OCI-LY7 (cell line): ENCODE measurements around the gene TBC1D7. TPM values are rescaled to one million over a fixed set of nuclear protein-coding genes. Genes with fewer than 3 reads are reported as not detected.

Experiments
- BruUV-seq: library from RNA; stranded (reverse); fragments of 400-500 nt; replicated peaks from 2 replicates; lab custom pipeline; 2021; lab: Mats Ljungman, UMichigan
- CTCF ChIA-PET: fragments of 300-600 bp; sonication (Branson Sonifier 250); formaldehyde crosslinking; loops from one replicate; lab custom pipeline; 2022; ENCODE audit warnings: antibody characterized with exemption; ENCODE audit not compliant: unreplicated experiment; lab: Charles Lee
- POLR2A ChIA-PET: fragments of 300-600 bp; sonication (Branson Sonifier 250); formaldehyde crosslinking; loops from one replicate; lab custom pipeline; 2022; ENCODE audit warnings: antibody characterized with exemption; lab: Charles Lee
- DNase-seq: peaks from one replicate; pipeline ENCODE4 v3.0.0-alpha.2; 2015; ENCODE audit warnings: low spot score
- H2AFZ ChIP-seq: fragments of 200-600 bp; sonication (generic), shearing (Covaris generic); 2 replicates; pipeline ENCODE4 v1.6.1; 2014; ENCODE audit warnings: mild to moderate bottlenecking, antibody characterized with exemption, low read length, moderate library complexity
- H3K27ac ChIP-seq: fragments of 200-600 bp; sonication (generic); 2 replicates; pipeline ENCODE4 v1.5.1; 2014; ENCODE audit warnings: mixed run types, low read depth, mild to moderate bottlenecking, moderate library complexity, low read length, inconsistent platforms; ENCODE audit not compliant: poor library complexity, severe bottlenecking
- H3K36me3 ChIP-seq: fragments of 200-600 bp; sonication (generic); 2 replicates; pipeline ENCODE4 v1.6.1; 2014; ENCODE audit warnings: mild to moderate bottlenecking, antibody characterized with exemption, low read length, moderate library complexity, mixed read lengths; ENCODE audit not compliant: insufficient read depth
- H3K4me1 ChIP-seq: fragments of 200-600 bp; sonication (generic); 2 replicates; pipeline ENCODE4 v1.5.1; 2014; ENCODE audit warnings: mild to moderate bottlenecking, low read length; ENCODE audit not compliant: insufficient read depth, poor library complexity, severe bottlenecking
- H3K4me2 ChIP-seq: fragments of 200-600 bp; sonication (generic); 2 replicates; pipeline ENCODE4 v1.6.1; 2014; ENCODE audit warnings: mild to moderate bottlenecking, low read length
- H3K4me3 ChIP-seq: fragments of 200-600 bp; sonication (generic); 2 replicates; pipeline ENCODE4 v1.5.1; 2014; ENCODE audit warnings: mild to moderate bottlenecking, low read depth, low read length; ENCODE audit not compliant: poor library complexity, severe bottlenecking
- H3K79me2 ChIP-seq: fragments of 200-600 bp; sonication (generic); 2 replicates; pipeline ENCODE4 v1.6.1; 2016; ENCODE audit warnings: low read depth, mild to moderate bottlenecking, low read length, moderate library complexity, mixed read lengths; ENCODE audit not compliant: insufficient read depth
- H3K9me2 ChIP-seq: fragments of 200-600 bp; sonication (generic); 2 replicates; pipeline ENCODE4 v1.6.1; 2016; ENCODE audit warnings: mild to moderate bottlenecking, low read length, mixed read lengths; ENCODE audit not compliant: insufficient read depth
- H3K9me3 ChIP-seq: fragments of 200-600 bp; sonication (generic); 2 replicates; pipeline ENCODE4 v1.6.1; 2014; ENCODE audit warnings: mild to moderate bottlenecking, mixed run types, low read length, mixed read lengths
- H4K20me1 ChIP-seq: fragments of 200-600 bp; sonication (generic); 2 replicates; pipeline ENCODE4 v1.6.1; 2014; ENCODE audit warnings: mild to moderate bottlenecking, antibody characterized with exemption, low read length, moderate library complexity, mixed read lengths; ENCODE audit not compliant: insufficient read depth
- EZH2phosphoT487 ChIP-seq: fragments of 200-600 bp; sonication (generic); IDR thresholded peaks from 2 replicates; pipeline ENCODE4 v1.6.1; 2018; ENCODE audit warnings: low read depth, borderline replicate concordance, mild to moderate bottlenecking, mixed run types, antibody characterized with exemption, low read length, moderate library complexity, mixed read lengths
- intact Hi-C: fragments of 100-400 bp; cut with micrococcal nuclease; formaldehyde crosslinking; loops from one replicate; pipeline ENCODE4 v1.10.0; 2022; ENCODE audit not compliant: unreplicated experiment
- total RNA-seq, 2 experiments: library from RNA; depleted of rRNA in 1 of 2; stranded (reverse); fragments of >200 nt in 1 of 2; shearing (Covaris generic) in 1 of 2; gene quantifications; 2 replicates each; pipeline ENCODE4 v1.2.3, GENCODE V29; 2014 to 2022
- TF ChIP-seq, protein P1 (sequence below): fragments of 200-600 bp; sonication (generic); conservative IDR thresholded peaks from 2 replicates; pipeline ENCODE4 v1.5.1; 2014; ENCODE audit warnings: mild to moderate bottlenecking, antibody characterized with exemption, low read length, moderate library complexity, mixed read lengths

The TBC1D7 gene
- total RNA-seq, 2 experiments from 2014 or later, result 46.2 to 69.2 TPM

DNA sequence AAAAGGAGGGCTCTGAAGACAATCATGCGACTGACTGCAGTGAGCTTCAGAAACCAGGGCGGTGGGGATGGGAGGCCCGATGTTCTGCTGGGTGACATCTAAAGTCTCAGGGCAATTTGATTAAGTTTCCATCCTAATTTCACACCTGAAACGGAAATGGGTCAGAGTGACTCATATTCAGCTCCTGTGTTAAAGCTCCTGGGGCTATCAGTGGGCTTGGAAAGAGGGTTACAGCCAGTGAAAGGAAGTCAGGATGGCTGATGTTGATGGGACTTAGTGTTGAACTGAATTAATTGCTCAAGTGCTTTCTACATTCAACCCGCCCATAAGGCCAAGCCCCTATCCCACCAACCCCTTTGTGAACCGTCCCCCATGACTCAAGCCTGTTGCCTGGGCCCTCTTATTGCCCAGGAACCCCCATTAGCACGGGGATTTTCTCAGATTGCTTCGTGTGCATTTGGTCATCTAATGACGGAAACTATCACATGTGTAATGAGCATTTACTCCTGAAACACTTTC lies 47.1 kb upstream of the TBC1D7 start:
- no peaks in the 10 kb centered on the region for H3K9me3 ChIP-seq
- CTCF ChIA-PET, result interaction anchor here (0.6 to 1.1 kb wide), 3 partner anchors 20 to 111 kb away, joined by 3 to 4 read pairs (median 3); no protein-coding TSS in a partner anchor
- H3K4me1 ChIP-seq, result peaks cover 59% of the 10 kb centered on the region
- intact Hi-C loops, result loop anchor here (5.0 kb wide), 1 partner anchor 112 kb away; the partner anchor contains the start of gene GFOD1
- H3K36me3 ChIP-seq, result peaks cover 11% of the 10 kb centered on the region
- H3K4me3 ChIP-seq, result peak overlapping the region; percentile 13
- TF ChIP-seq, protein P1, sequence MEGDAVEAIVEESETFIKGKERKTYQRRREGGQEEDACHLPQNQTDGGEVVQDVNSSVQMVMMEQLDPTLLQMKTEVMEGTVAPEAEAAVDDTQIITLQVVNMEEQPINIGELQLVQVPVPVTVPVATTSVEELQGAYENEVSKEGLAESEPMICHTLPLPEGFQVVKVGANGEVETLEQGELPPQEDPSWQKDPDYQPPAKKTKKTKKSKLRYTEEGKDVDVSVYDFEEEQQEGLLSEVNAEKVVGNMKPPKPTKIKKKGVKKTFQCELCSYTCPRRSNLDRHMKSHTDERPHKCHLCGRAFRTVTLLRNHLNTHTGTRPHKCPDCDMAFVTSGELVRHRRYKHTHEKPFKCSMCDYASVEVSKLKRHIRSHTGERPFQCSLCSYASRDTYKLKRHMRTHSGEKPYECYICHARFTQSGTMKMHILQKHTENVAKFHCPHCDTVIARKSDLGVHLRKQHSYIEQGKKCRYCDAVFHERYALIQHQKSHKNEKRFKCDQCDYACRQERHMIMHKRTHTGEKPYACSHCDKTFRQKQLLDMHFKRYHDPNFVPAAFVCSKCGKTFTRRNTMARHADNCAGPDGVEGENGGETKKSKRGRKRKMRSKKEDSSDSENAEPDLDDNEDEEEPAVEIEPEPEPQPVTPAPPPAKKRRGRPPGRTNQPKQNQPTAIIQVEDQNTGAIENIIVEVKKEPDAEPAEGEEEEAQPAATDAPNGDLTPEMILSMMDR, result no peak
- no peak for TF ChIP-seq EZH2phosphoT487
- peak; percentile 72 for DNase-seq
- peak overlapping the region; percentile 53 for H3K4me2 ChIP-seq
- H3K79me2 ChIP-seq, result no peaks in the 10 kb centered on the region
- no TSS peak for BruUV-seq
- H3K27ac ChIP-seq, result peak overlapping the region; percentile 30
- POLR2A ChIA-PET, result interaction anchor here (0.6 to 1.4 kb wide), 5 partner anchors 14 to 132 kb away, joined by 3 to 6 read pairs (median 4); no protein-coding TSS in a partner anchor
- H2AFZ ChIP-seq, result no peak overlapping the region
- H4K20me1 ChIP-seq, result no peaks in the 10 kb centered on the region
- H3K9me2 ChIP-seq, result no peaks in the 10 kb centered on the region

DNA sequence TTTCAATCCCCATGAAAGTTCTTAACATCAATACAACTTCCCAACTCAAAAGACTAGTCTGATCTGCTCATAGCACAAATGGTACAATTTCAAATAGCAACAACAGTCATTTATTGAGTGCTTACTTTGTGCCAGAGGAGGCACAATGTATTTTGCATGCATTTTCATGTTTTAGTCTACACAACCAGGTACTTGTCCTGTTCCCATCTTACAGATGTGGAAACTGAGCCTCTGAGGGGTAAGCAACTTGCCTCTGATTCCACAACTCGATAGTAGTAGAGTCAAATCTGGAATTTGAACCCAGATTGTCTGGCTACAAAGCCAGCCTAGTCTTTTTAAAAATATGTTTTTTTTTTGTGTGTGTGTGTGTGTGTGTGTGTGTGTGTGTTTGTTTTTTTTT lies 45.6 kb upstream of the TBC1D7 start:
- CTCF ChIA-PET, result no interaction called here
- TF ChIP-seq, protein P1, result no peak
- TF ChIP-seq EZH2phosphoT487, result no peak
- POLR2A ChIA-PET, result interaction anchor here (0.7 to 2.6 kb wide), 2 partner anchors 9 to 16 kb away, joined by 3 to 8 read pairs; no protein-coding TSS in a partner anchor
- Histone ChIP-seq H3K79me2 (no peaks in the 10 kb centered on the region), H3K9me2 (no peaks in the 10 kb centered on the region), H2AFZ (no peak overlapping the region), H3K9me3 (no peaks in the 10 kb centered on the region), H3K4me1 (peaks cover 44% of the 10 kb centered on the region), H3K4me3 (no peak overlapping the region), H3K27ac (no peak overlapping the region), H4K20me1 (no peaks in the 10 kb centered on the region), H3K4me2 (no peak overlapping the region), H3K36me3 (peaks cover 11% of the 10 kb centered on the region)
- BruUV-seq, result no TSS peak
- no peak for DNase-seq
- intact Hi-C loops, result no loop called here

- TF ChIP-seq, protein P1, result no peak
- TF ChIP-seq EZH2phosphoT487, result no peak
- Histone ChIP-seq H3K4me2 (no peak overlapping the region), H3K27ac (no peak overlapping the region), H3K79me2 (no peaks in the 10 kb centered on the region), H4K20me1 (no peaks in the 10 kb centered on the region), H3K36me3 (peaks cover 11% of the 10 kb centered on the region), H3K9me3 (no peaks in the 10 kb centered on the region), H2AFZ (no peak overlapping the region), H3K4me3 (no peak overlapping the region), H3K9me2 (no peaks in the 10 kb centered on the region), H3K4me1 (peaks cover 40% of the 10 kb centered on the region)
- DNase-seq, result no peak
- ChIA-PET POLR2A (interaction anchor here (0.6 to 2.6 kb wide), 7 partner anchors 15 to 323 kb away, joined by 3 to 8 read pairs (median 3); no protein-coding TSS in a partner anchor), CTCF (interaction anchor here (0.7 kb wide), 1 partner anchor 888 kb away, joined by 5 read pairs; no protein-coding TSS in a partner anchor)
- intact Hi-C loops, result no loop called here
- BruUV-seq, result no TSS peak
These were observed 45.1 kb upstream of the TBC1D7 start for GRCh38 chr6:13373488-13373886.
